ENCODE measurements around the gene RPL37. TPM values are rescaled to one million over a fixed set of nuclear protein-coding genes. Genes with fewer than 3 reads are reported as not detected.

RPL37 gene
- polyA plus RNA-seq, 1 donor (not counting 4 experiments of a cell fraction or from before 2014, with no cell fraction given), result 3,448 TPM

GRCh38 chr5:40841068-40841805, 6.2 kb upstream of the RPL37 start, which contains the start of gene CARD6:
Gene CARD6, plus strand, starts transcription at chr5:40841367. Its CDS starts 16 bp downstream, at chr5:40841383.
- Histone ChIP-seq H3K79me2 (ENCODE audit: control insufficient read depth, insufficient read depth, low read length) (no peaks in the 10 kb centered on the region), H3K36me3 (ENCODE audit: control insufficient read depth in 2 of 2, extremely low read depth in 1 of 2, insufficient read depth in 2 of 2, low read length in 2 of 2) (no peaks in the 10 kb centered on the region), H2AFZ (ENCODE audit: control insufficient read depth, low read length) (peak within 1 kb of the TSS; percentile 50), H3K9me3 (ENCODE audit: control insufficient read depth, low read depth, low read length) (no peaks in the 10 kb centered on the region), H3K4me3 (ENCODE audit: control insufficient read depth in 2 of 3, extremely low read depth in 1 of 3, insufficient read depth in 2 of 3, low read depth in 1 of 3, low read length in 3 of 3) (peak within 1 kb of the TSS; percentile 32 to 45 (median 40)), H4K20me1 (ENCODE audit: control insufficient read depth, extremely low read depth, insufficient read depth, low read length) (no peaks in the 10 kb centered on the region), H3K4me2 (ENCODE audit: control insufficient read depth, extremely low read depth, insufficient read depth, low read depth, low read length) (peak within 1 kb of the TSS; percentile 69), H3K4me1 (ENCODE audit: control insufficient read depth, extremely low read depth, insufficient read depth, low read length) (peaks cover 11% of the 10 kb centered on the region), H3K9me1 (ENCODE audit: control insufficient read depth, extremely low read depth, insufficient read depth, low read length) (no peaks in the 10 kb centered on the region), H3K9ac (ENCODE audit: control insufficient read depth, extremely low read depth, insufficient read depth, low read length) (peak within 1 kb of the TSS; percentile 15), H3K27me3 (ENCODE audit: control insufficient read depth, extremely low read depth, insufficient read depth, low read length) (no peaks in the 10 kb centered on the region), H3K27ac (ENCODE audit: control insufficient read depth, insufficient read depth, low read length) (peak within 1 kb of the TSS; percentile 37)
- FAIRE-seq, result no peak
- no peak for DNase-seq (ENCODE audit: low read depth, low spot score)
- dilution Hi-C loops (cut with MboI; ENCODE audit: extremely low pct_ligation_motif_present, low sequenced_read_pairs), result no loop called here
- TF ChIP-seq EZH2 (IDR thresholded peaks at IDR 0.05; ENCODE audit: low read length) (no peak), CTCF (optimal IDR thresholded peaks at IDR 0.05 in 1 of 3, IDR thresholded peaks at IDR 0.05 in 1 of 3, conservative IDR thresholded peaks at IDR 0.05 in 1 of 3; ENCODE audit: extremely low read depth in 1 of 3, insufficient read depth in 2 of 3, low read length in 3 of 3) (no peak)

- H3K4me1 ChIP-seq (ENCODE audit: control insufficient read depth, extremely low read depth, insufficient read depth, low read length), result peaks cover 17% of the 10 kb centered on the region
- TF ChIP-seq EZH2 (IDR thresholded peaks at IDR 0.05; ENCODE audit: low read length) (no peak), CTCF (optimal IDR thresholded peaks at IDR 0.05 in 1 of 3, IDR thresholded peaks at IDR 0.05 in 1 of 3, conservative IDR thresholded peaks at IDR 0.05 in 1 of 3; ENCODE audit: extremely low read depth in 1 of 3, insufficient read depth in 2 of 3, low read length in 3 of 3) (no peak)
- peaks cover 9 to 13% of the 10 kb centered on the region in 2 experiments for H3K36me3 ChIP-seq (ENCODE audit: control insufficient read depth in 2 of 2, extremely low read depth in 1 of 2, insufficient read depth in 2 of 2, low read length in 2 of 2)
- no peaks in the 10 kb centered on the region for H3K9me3 ChIP-seq (ENCODE audit: control insufficient read depth, low read depth, low read length)
- DNase-seq (ENCODE audit: low read depth, low spot score) (no peak), FAIRE-seq (no peak)
- dilution Hi-C loops (cut with MboI; ENCODE audit: extremely low pct_ligation_motif_present, low sequenced_read_pairs), result no loop called here
- peaks cover 3% of the 10 kb centered on the region for H3K9me1 ChIP-seq (ENCODE audit: control insufficient read depth, extremely low read depth, insufficient read depth, low read length)
- H2AFZ ChIP-seq (ENCODE audit: control insufficient read depth, low read length), result no peak overlapping the region
- H3K79me2 ChIP-seq (ENCODE audit: control insufficient read depth, insufficient read depth, low read length), result peaks cover 20% of the 10 kb centered on the region
- no peak overlapping the region for H3K4me3 ChIP-seq (ENCODE audit: control insufficient read depth in 2 of 3, extremely low read depth in 1 of 3, insufficient read depth in 2 of 3, low read depth in 1 of 3, low read length in 3 of 3)
- no peak overlapping the region for H3K4me2 ChIP-seq (ENCODE audit: control insufficient read depth, extremely low read depth, insufficient read depth, low read depth, low read length)
- no peak overlapping the region for H3K27ac ChIP-seq (ENCODE audit: control insufficient read depth, insufficient read depth, low read length)
- no peaks in the 10 kb centered on the region for H3K27me3 ChIP-seq (ENCODE audit: control insufficient read depth, extremely low read depth, insufficient read depth, low read length)
- no peak overlapping the region for H3K9ac ChIP-seq (ENCODE audit: control insufficient read depth, extremely low read depth, insufficient read depth, low read length)
- H4K20me1 ChIP-seq (ENCODE audit: control insufficient read depth, extremely low read depth, insufficient read depth, low read length), result peaks cover 4% of the 10 kb centered on the region
Observed at GRCh38 chr5:40838086-40838485, 3.1 kb upstream of the RPL37 start.

All from keratinocyte (primary cell).